ENCODE data around the gene TTLL8.
A peak's percentile ranks its signal among the peaks of the same experiment; 100 is the strongest.

- TF ChIP-seq, protein P1, sequence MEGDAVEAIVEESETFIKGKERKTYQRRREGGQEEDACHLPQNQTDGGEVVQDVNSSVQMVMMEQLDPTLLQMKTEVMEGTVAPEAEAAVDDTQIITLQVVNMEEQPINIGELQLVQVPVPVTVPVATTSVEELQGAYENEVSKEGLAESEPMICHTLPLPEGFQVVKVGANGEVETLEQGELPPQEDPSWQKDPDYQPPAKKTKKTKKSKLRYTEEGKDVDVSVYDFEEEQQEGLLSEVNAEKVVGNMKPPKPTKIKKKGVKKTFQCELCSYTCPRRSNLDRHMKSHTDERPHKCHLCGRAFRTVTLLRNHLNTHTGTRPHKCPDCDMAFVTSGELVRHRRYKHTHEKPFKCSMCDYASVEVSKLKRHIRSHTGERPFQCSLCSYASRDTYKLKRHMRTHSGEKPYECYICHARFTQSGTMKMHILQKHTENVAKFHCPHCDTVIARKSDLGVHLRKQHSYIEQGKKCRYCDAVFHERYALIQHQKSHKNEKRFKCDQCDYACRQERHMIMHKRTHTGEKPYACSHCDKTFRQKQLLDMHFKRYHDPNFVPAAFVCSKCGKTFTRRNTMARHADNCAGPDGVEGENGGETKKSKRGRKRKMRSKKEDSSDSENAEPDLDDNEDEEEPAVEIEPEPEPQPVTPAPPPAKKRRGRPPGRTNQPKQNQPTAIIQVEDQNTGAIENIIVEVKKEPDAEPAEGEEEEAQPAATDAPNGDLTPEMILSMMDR (IDR thresholded peaks at IDR 0.05 in 2 of 3, conservative IDR thresholded peaks at IDR 0.05 in 1 of 3; ENCODE audit: borderline replicate concordance in 1 of 3, insufficient read depth in 1 of 3, low read depth in 2 of 3, low read length in 2 of 3): 0 out of 6 replicates have a peak, but pooled peaks of 1 of the 3 experiments have one; percentile 11
- TF ChIP-seq CEBPB (IDR thresholded peaks at IDR 0.05; ENCODE audit: low read depth): no peak
- TF ChIP-seq EZH2phosphoT487 (IDR thresholded peaks at IDR 0.05; ENCODE audit: borderline replicate concordance): no peak
- no peak for TF ChIP-seq ZNF274 (IDR thresholded peaks at IDR 0.05; ENCODE audit: low read depth, low read length)
- no peak for TF ChIP-seq TCF7L2 (IDR thresholded peaks at IDR 0.05; ENCODE audit: borderline replicate concordance, extremely low read depth, insufficient read depth, insufficient read length)
- no peak for TF ChIP-seq FOSL1 (IDR thresholded peaks at IDR 0.05; ENCODE audit: low read depth)
- TF ChIP-seq, protein P2, sequence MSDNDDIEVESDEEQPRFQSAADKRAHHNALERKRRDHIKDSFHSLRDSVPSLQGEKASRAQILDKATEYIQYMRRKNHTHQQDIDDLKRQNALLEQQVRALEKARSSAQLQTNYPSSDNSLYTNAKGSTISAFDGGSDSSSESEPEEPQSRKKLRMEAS (IDR thresholded peaks at IDR 0.05): no peak
- TF ChIP-seq POLR2A (IDR thresholded peaks at IDR 0.05; ENCODE audit: borderline replicate concordance, extremely low read depth, insufficient read depth, insufficient read length): no peak
- TF ChIP-seq ZFX (IDR thresholded peaks at IDR 0.05): no peak
- no peak for TF ChIP-seq REST (IDR thresholded peaks at IDR 0.05; ENCODE audit: low read depth)
- no peak for TF ChIP-seq YY1 (IDR thresholded peaks at IDR 0.05; ENCODE audit: extremely low read depth, insufficient replicate concordance, low read depth, low read length)
Measured at GRCh38 chr22:50058906-50059880, 1.1 kb upstream of the TTLL8 start.

Data from HCT116 (cell line).